Measurements from ENCODE around the gene USP17L11. TPM values are rescaled to one million over a fixed set of nuclear protein-coding genes. Genes with fewer than 3 reads are reported as not detected.
"Not testable (repeated sequence)": the region's sequence is repeated elsewhere in the genome, so short reads cannot be mapped to it uniquely, and the experiment has no call there.

USP17L11 gene, protein sequence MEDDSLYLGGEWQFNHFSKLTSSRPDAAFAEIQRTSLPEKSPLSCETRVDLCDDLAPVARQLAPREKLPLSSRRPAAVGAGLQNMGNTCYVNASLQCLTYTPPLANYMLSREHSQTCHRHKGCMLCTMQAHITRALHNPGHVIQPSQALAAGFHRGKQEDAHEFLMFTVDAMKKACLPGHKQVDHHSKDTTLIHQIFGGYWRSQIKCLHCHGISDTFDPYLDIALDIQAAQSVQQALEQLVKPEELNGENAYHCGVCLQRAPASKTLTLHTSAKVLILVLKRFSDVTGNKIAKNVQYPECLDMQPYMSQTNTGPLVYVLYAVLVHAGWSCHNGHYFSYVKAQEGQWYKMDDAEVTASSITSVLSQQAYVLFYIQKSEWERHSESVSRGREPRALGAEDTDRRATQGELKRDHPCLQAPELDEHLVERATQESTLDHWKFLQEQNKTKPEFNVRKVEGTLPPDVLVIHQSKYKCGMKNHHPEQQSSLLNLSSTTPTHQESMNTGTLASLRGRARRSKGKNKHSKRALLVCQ
- total RNA-seq (2021) (0.24 TPM in 1 of 2 replicates, not detected in the other), Bru-seq, nascent RNA (not detected), BruChase-seq, experiment 1, labeled RNA remaining after a 2-hour chase (not detected), BruChase-seq, experiment 2, labeled RNA remaining after a 6-hour chase (not detected)
- long read RNA-seq, result 0 reads

DNA sequence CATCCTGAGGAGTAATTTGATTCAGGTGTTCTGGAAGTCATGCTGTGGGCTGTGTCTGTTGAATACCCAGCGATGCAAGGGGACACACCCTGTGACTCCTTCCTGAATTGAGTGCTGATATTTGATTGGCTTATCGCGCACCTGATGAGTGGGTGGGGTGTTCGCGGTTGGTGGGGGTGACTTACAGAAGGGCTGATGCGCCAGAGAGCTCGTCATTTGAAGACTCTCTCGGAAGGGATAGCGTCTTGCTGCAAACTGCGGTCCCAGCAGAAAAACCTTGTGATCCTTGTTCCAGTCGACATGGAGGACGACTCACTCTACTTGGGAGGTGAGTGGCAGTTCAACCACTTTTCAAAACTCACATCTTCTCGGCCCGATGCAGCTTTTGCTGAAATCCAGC is at the start of gene USP17L11:
USP17L11 (plus strand) TSS at position 301 of the 400 bp plus-strand sequence; CDS start at position 301, 0 bp downstream.
- H3K4me3 ChIP-seq (ENCODE audit: low read depth, low read length, poor library complexity, severe bottlenecking); BruUV-seq (replicated peaks); H3K9me3 ChIP-seq (ENCODE audit: low read depth, low read length, poor library complexity, severe bottlenecking); H3K27ac ChIP-seq (ENCODE audit: low read depth, low read length, poor library complexity, severe bottlenecking); intact Hi-C loops (cut with micrococcal nuclease; ENCODE audit: unreplicated experiment); H3K36me3 ChIP-seq (ENCODE audit: insufficient read depth, low read length, poor library complexity, severe bottlenecking); DNase-seq (ENCODE audit: low spot score); POLR2A ChIA-PET (ENCODE audit: low non-redundant PET); CTCF ChIA-PET; H3K4me1 ChIP-seq (ENCODE audit: insufficient read depth, low read length, poor library complexity, severe bottlenecking); H3K27me3 ChIP-seq (replicated peaks; ENCODE audit: insufficient read depth, low read depth, low read length, poor library complexity): not testable (repeated sequence)

DNA sequence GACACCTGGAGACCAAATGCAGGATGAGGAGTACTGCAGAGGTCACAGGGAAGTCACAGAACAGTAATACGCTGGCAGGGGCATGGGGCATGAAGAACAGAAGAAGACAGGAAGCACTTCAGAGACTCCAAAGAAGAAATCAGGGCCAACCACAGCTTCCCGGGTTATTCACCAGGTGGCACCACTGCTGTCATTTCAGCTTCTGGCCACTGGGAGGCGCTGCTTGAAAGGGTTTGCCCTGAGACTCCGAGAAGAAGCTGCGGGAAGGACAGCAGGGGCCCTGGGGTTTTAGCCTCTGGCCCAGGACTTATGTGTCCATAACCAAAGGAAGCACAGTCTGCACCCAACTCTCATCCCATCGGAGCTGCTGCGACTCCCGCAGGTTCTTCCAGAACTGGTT is 49.2 kb upstream of the USP17L11 start:
- DNase-seq (ENCODE audit: low spot score); BruUV-seq (replicated peaks); H3K9me3 ChIP-seq (ENCODE audit: low read depth, low read length, poor library complexity, severe bottlenecking); H3K4me3 ChIP-seq (ENCODE audit: low read depth, low read length, poor library complexity, severe bottlenecking); H3K27ac ChIP-seq (ENCODE audit: low read depth, low read length, poor library complexity, severe bottlenecking); intact Hi-C loops (cut with micrococcal nuclease; ENCODE audit: unreplicated experiment); POLR2A ChIA-PET (ENCODE audit: low non-redundant PET); CTCF ChIA-PET; H3K4me1 ChIP-seq (ENCODE audit: insufficient read depth, low read length, poor library complexity, severe bottlenecking); H3K27me3 ChIP-seq (replicated peaks; ENCODE audit: insufficient read depth, low read depth, low read length, poor library complexity); H3K36me3 ChIP-seq (ENCODE audit: insufficient read depth, low read length, poor library complexity, severe bottlenecking): not testable (repeated sequence)

DNA sequence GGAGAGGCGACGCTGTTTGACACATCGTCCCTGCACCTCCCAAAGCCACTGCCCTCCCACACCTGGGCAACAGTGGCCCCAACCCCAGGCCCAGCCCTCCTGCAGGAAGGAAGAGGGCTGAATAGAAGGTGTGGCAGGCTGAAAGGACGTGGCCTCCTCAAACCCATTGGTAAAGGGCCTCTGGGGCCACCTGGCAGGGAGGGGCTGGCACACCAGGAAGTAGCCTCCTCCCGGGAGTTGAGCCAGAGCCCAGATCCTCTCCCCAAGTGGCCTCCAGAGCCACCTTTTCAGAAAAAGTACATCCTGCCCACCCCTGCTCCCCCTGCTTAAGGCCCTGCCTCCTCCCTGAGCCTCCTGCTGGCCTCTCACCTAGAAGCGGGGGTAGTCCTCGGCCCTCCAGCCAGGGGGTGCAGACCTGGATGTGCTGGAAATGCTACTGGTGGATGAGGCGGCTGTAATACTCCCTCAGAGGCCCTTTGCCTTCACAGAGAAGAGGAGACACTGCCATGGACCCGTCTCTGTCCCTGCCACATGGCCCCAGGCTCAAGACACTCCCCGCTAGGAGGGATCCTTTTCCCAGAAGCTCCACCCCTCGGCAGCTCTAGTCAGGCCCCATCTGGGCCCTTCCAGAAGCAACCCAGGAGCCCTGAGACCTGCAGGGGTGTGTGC is 45.3 kb upstream of the USP17L11 start, which contains the start of gene FAM90A26:
FAM90A26 (plus strand) TSS at position 619 of the 669 bp plus-strand sequence. CDS start 2,764 bp downstream, outside the sequence.
- H3K4me3 ChIP-seq (ENCODE audit: low read depth, low read length, poor library complexity, severe bottlenecking); DNase-seq (ENCODE audit: low spot score); BruUV-seq (replicated peaks); H3K36me3 ChIP-seq (ENCODE audit: insufficient read depth, low read length, poor library complexity, severe bottlenecking); H3K27me3 ChIP-seq (replicated peaks; ENCODE audit: insufficient read depth, low read depth, low read length, poor library complexity); CTCF ChIA-PET; intact Hi-C loops (cut with micrococcal nuclease; ENCODE audit: unreplicated experiment); H3K27ac ChIP-seq (ENCODE audit: low read depth, low read length, poor library complexity, severe bottlenecking); H3K4me1 ChIP-seq (ENCODE audit: insufficient read depth, low read length, poor library complexity, severe bottlenecking); POLR2A ChIA-PET (ENCODE audit: low non-redundant PET); H3K9me3 ChIP-seq (ENCODE audit: low read depth, low read length, poor library complexity, severe bottlenecking): not testable (repeated sequence)

DNA sequence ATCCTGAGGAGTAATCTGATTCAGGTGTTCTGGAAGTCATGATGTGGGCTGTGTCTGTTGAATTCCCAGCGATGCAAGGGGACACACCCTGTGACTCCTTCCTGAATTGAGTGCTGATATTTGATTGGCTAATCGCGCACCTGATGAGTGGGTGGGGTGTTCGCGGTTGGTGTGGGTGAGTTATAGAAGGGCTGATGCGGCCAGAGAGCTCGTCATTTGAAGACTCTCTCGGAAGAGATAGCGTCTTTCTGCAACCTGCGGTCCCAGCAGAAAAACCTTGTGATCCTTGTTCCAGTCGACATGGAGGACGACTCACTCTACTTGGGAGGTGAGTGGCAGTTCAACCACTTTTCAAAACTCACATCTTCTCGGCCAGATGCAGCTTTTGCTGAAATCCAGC is 4.8 kb upstream of the USP17L11 start, which contains the start of gene USP17L10:
USP17L10 (plus strand) TSS at position 301 of the 400 bp plus-strand sequence; CDS start at position 301, 0 bp downstream.
- POLR2A ChIA-PET (ENCODE audit: low non-redundant PET); H3K4me3 ChIP-seq (ENCODE audit: low read depth, low read length, poor library complexity, severe bottlenecking); CTCF ChIA-PET; H3K36me3 ChIP-seq (ENCODE audit: insufficient read depth, low read length, poor library complexity, severe bottlenecking); H3K27ac ChIP-seq (ENCODE audit: low read depth, low read length, poor library complexity, severe bottlenecking); DNase-seq (ENCODE audit: low spot score); intact Hi-C loops (cut with micrococcal nuclease; ENCODE audit: unreplicated experiment); BruUV-seq (replicated peaks); H3K4me1 ChIP-seq (ENCODE audit: insufficient read depth, low read length, poor library complexity, severe bottlenecking); H3K27me3 ChIP-seq (replicated peaks; ENCODE audit: insufficient read depth, low read depth, low read length, poor library complexity); H3K9me3 ChIP-seq (ENCODE audit: low read depth, low read length, poor library complexity, severe bottlenecking): not testable (repeated sequence)

DNA sequence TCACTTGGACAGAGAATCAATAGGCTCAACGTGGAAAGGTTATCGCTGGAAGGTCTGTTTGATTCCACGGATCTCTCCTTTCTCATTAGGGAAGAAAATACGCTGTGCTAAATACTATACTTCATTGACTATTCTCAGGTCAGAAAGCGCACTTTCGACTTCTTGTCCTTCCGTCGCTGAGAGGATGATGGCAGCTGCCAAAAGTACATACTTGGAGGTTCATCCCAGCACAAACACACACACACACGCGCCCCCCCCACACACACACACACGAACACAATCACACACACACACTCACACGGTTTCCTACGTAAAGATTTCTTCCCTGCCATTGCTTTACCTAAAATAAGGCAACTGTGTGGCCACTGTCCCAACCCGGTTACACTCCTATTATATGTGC is 504 bp upstream of the USP17L11 start:
- H3K4me1 ChIP-seq (ENCODE audit: insufficient read depth, low read length, poor library complexity, severe bottlenecking); POLR2A ChIA-PET (ENCODE audit: low non-redundant PET); H3K27ac ChIP-seq (ENCODE audit: low read depth, low read length, poor library complexity, severe bottlenecking); H3K9me3 ChIP-seq (ENCODE audit: low read depth, low read length, poor library complexity, severe bottlenecking); intact Hi-C loops (cut with micrococcal nuclease; ENCODE audit: unreplicated experiment); CTCF ChIA-PET; H3K36me3 ChIP-seq (ENCODE audit: insufficient read depth, low read length, poor library complexity, severe bottlenecking); BruUV-seq (replicated peaks); DNase-seq (ENCODE audit: low spot score); H3K27me3 ChIP-seq (replicated peaks; ENCODE audit: insufficient read depth, low read depth, low read length, poor library complexity); H3K4me3 ChIP-seq (ENCODE audit: low read depth, low read length, poor library complexity, severe bottlenecking): not testable (repeated sequence)

DNA sequence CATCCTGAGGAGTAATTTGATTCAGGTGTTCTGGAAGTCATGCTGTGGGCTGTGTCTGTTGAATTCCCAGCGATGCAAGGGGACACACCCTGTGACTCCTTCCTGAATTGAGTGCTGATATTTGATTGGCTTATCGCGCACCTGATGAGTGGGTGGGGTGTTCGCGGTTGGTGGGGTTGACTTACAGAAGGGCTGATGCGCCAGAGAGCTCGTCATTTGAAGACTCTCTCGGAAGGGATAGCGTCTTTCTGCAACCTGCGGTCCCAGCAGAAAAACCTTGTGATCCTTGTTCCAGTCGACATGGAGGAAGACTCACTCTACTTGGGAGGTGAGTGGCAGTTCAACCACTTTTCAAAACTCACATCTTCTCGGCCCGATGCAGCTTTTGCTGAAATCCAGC is 4.6 kb downstream of the USP17L11 start, which contains the start of gene USP17L12:
USP17L12 (plus strand) TSS at position 301 of the 400 bp plus-strand sequence; CDS start at position 301, 0 bp downstream.
- BruUV-seq (replicated peaks); H3K9me3 ChIP-seq (ENCODE audit: low read depth, low read length, poor library complexity, severe bottlenecking); intact Hi-C loops (cut with micrococcal nuclease; ENCODE audit: unreplicated experiment); H3K27ac ChIP-seq (ENCODE audit: low read depth, low read length, poor library complexity, severe bottlenecking); POLR2A ChIA-PET (ENCODE audit: low non-redundant PET); H3K27me3 ChIP-seq (replicated peaks; ENCODE audit: insufficient read depth, low read depth, low read length, poor library complexity); H3K4me3 ChIP-seq (ENCODE audit: low read depth, low read length, poor library complexity, severe bottlenecking); H3K4me1 ChIP-seq (ENCODE audit: insufficient read depth, low read length, poor library complexity, severe bottlenecking); CTCF ChIA-PET; DNase-seq (ENCODE audit: low spot score); H3K36me3 ChIP-seq (ENCODE audit: insufficient read depth, low read length, poor library complexity, severe bottlenecking): not testable (repeated sequence)

DNA sequence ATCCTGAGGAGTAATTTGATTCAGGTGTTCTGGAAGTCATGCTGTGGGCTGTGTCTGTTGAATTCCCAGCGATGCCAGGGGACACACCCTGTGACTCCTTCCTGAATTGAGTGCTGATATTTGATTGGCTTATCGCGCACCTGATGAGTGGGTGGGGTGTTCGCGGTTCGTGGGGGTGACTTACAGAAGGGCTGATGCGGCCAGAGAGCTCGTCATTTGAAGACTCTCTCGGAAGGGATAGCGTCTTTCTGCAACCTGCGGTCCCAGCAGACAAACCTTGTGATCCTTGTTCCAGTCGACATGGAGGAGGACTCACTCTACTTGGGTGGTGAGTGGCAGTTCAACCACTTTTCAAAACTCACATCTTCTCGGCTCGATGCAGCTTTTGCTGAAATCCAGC is 9.4 kb downstream of the USP17L11 start, which contains the start of gene USP17L13:
USP17L13 (plus strand) TSS at position 301 of the 400 bp plus-strand sequence; CDS start at position 301, 0 bp downstream.
- BruUV-seq (replicated peaks); H3K27me3 ChIP-seq (replicated peaks; ENCODE audit: insufficient read depth, low read depth, low read length, poor library complexity); H3K4me1 ChIP-seq (ENCODE audit: insufficient read depth, low read length, poor library complexity, severe bottlenecking); DNase-seq (ENCODE audit: low spot score); H3K9me3 ChIP-seq (ENCODE audit: low read depth, low read length, poor library complexity, severe bottlenecking); H3K36me3 ChIP-seq (ENCODE audit: insufficient read depth, low read length, poor library complexity, severe bottlenecking); H3K4me3 ChIP-seq (ENCODE audit: low read depth, low read length, poor library complexity, severe bottlenecking); POLR2A ChIA-PET (ENCODE audit: low non-redundant PET); intact Hi-C loops (cut with micrococcal nuclease; ENCODE audit: unreplicated experiment); CTCF ChIA-PET; H3K27ac ChIP-seq (ENCODE audit: low read depth, low read length, poor library complexity, severe bottlenecking): not testable (repeated sequence)

Measured in A673 (cell line).